Skeletal muscle tissue (tissue), 4 donors: ENCODE measurements around the gene SSR3. TPM values are rescaled to one million over a fixed set of nuclear protein-coding genes. Genes with fewer than 3 reads are reported as not detected.
A peak's percentile ranks its signal among the peaks of the same experiment; 100 is the strongest.

Source experiments
- H3K27ac ChIP-seq: one replicate; pipeline ENCODE4 v1.7.0; 2013; ENCODE audit warnings: mild to moderate bottlenecking, low read depth, low read length, inconsistent platforms
- H3K27me3 ChIP-seq, 3 donors: one replicate each; pipeline ENCODE4 v1.7.0; 2013; ENCODE audit warnings: low read length in 3 of 3; ENCODE audit not compliant: control insufficient read depth in 3 of 3, insufficient read depth in 3 of 3
- H3K36me3 ChIP-seq, 3 donors: one replicate each; pipeline ENCODE4 v1.7.0; 2013; ENCODE audit warnings: low read length in 3 of 3; ENCODE audit not compliant: control insufficient read depth in 3 of 3, insufficient read depth in 3 of 3
- H3K4me1 ChIP-seq, 3 donors: one replicate each; pipeline ENCODE4 v1.7.0; 2013; ENCODE audit warnings: low read length in 3 of 3, mild to moderate bottlenecking in 3 of 3; ENCODE audit not compliant: control insufficient read depth in 3 of 3, insufficient read depth in 3 of 3
- H3K4me3 ChIP-seq, 3 donors: one replicate each; pipeline ENCODE4 v1.7.0; 2013; ENCODE audit warnings: low read length in 3 of 3
- H3K9ac ChIP-seq, 3 donors: one replicate each; pipeline ENCODE4 v1.7.0; 2013; ENCODE audit warnings: low read length in 3 of 3, mild to moderate bottlenecking in 3 of 3, moderate library complexity in 2 of 3, low read depth in 1 of 3
- H3K9me3 ChIP-seq, 3 donors: one replicate each; pipeline ENCODE4 v1.7.0; 2013; ENCODE audit warnings: low read length in 3 of 3; ENCODE audit not compliant: control insufficient read depth in 3 of 3
- total RNA-seq: library from RNA; depleted of rRNA; stranded (reverse); fragments of >200 nt; gene quantifications from one replicate; pipeline ENCODE4 v1.2.3, GENCODE V29; 2014
- donor health status: Osteomylitis.

Gene SSR3
- total RNA-seq, 1 donor from 2014 or later: 71.5 TPM

DNA sequence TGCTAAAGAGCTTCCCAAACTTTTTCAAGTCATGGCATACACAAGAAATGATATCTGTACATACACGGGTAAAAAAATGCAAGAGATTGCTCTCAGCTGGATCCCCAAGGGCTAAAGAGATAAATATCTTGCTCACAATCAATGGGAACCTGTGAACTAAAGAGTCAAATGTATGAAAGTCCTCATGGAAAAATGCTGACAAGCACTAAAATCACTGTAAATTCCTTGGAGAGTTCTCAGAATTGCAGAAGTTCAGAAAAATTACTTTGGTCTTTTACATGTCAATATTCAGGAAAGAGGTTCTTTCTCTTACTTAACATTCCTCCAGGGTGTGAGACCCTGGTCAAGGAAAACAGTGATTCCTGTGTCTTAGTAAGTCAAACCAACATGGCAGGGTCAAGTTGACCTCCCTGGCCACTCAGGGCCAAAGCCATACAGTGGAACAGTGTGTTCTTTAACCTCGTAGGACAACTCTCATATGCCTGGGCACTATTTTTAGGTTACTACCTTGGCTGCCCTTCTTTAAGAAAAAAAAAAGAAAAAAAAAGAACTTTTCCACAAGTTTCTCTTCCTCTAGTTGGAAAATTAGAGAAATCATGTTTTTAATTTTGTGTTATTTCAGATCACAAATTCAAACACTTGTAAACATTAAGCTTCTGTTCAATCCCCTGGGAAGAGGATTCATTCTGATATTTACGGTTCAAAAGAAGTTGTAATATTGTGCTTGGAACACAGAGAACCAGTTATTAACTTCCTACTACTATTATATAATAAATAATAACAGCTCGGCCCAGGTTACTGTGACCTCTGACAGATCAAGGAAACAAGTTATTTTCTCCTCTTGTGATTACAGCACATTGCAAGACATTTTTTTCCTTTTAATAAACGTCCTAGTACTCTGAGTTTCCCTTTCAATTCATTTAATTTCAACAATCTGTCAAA is 12.5 kb downstream of the SSR3 start:
- H3K27me3 ChIP-seq: no peaks in the 10 kb centered on the region
- H3K27ac ChIP-seq: peak overlapping the region; percentile 5
- peaks cover 3 to 20% (median 5%) of the 10 kb centered on the region in 3 donors for H3K36me3 ChIP-seq
- H3K4me1 ChIP-seq: peaks cover 0 to 12% (median 5%) of the 10 kb centered on the region in 3 donors
- H3K9ac ChIP-seq: no peak overlapping the region
- H3K9me3 ChIP-seq: no peaks in the 10 kb centered on the region
- H3K4me3 ChIP-seq: no peak overlapping the region

DNA sequence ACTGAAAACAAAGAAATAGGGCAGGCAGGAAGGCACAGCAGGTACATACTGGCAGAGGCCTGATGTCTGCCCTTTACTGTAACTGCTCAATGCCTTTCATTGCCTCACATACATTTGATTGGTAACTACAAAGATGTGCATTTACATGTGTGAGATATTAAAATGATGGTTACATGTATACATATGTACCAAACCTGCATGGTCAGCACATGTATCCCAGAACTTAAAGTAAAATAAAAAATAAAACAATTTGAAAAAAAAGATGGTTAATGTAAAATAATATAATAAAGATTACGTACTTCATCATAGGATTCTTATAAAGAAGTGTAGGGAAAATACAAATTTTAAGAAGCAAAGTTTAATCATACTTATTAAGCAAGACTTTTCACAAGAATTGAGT is 15.1 kb downstream of the SSR3 start:
- peaks cover 8 to 20% (median 11%) of the 10 kb centered on the region in 3 donors for H3K4me1 ChIP-seq
- no peaks in the 10 kb centered on the region for H3K27me3 ChIP-seq
- H3K27ac ChIP-seq: no peak overlapping the region
- peaks cover 3 to 19% (median 5%) of the 10 kb centered on the region in 3 donors for H3K36me3 ChIP-seq
- H3K9me3 ChIP-seq: no peaks in the 10 kb centered on the region
- no peak overlapping the region for H3K9ac ChIP-seq
- H3K4me3 ChIP-seq: no peak overlapping the region

DNA sequence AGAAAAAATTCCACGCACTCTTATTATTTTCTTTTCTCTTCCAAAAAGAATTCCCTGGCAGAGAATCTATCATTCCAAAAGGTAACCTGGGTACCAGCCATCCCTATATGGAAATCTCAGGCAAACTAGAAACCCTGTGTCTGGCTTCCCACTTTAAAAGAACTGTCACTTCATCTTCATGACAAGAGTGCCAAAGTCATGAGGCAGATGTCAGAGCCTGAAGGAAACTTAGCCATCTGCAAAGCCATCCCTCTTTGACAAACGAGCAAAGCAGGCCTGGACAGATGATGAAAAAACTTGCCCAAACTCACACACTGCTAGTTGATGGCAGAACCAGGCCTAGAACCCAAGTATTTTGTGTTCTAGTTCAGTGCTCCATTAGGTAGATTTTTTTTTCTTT is 15.9 kb downstream of the SSR3 start:
- Histone ChIP-seq H3K9ac (no peak overlapping the region), H3K27me3 (no peaks in the 10 kb centered on the region), H3K9me3 (no peaks in the 10 kb centered on the region), H3K36me3 (peaks cover 3 to 16% (median 5%) of the 10 kb centered on the region in 3 donors), H3K4me1 (peaks cover 8 to 22% (median 11%) of the 10 kb centered on the region in 3 donors), H3K4me3 (no peak overlapping the region), H3K27ac (no peak overlapping the region)

GRCh38 chr3:156536524-156537316 is 18.2 kb downstream of the SSR3 start:
- Histone ChIP-seq H3K36me3 (peaks cover 3 to 12% (median 5%) of the 10 kb centered on the region in 3 donors), H3K9me3 (no peaks in the 10 kb centered on the region)

GRCh38 chr3:156535798-156536197 is 19.1 kb downstream of the SSR3 start:
- peak overlapping the region; percentile 34 for H3K27ac ChIP-seq
- H3K27me3 ChIP-seq: no peaks in the 10 kb centered on the region
- no peak overlapping the region for H3K9ac ChIP-seq
- no peaks in the 10 kb centered on the region for H3K9me3 ChIP-seq
- peaks cover 10 to 11% (median 11%) of the 10 kb centered on the region in 3 donors for H3K4me1 ChIP-seq
- H3K36me3 ChIP-seq: peaks cover 3 to 6% (median 5%) of the 10 kb centered on the region in 3 donors
- no peak overlapping the region for H3K4me3 ChIP-seq

More at GRCh38 chr3:156536524-156537316, 18.2 kb downstream of the SSR3 start:
- Histone ChIP-seq H3K9ac (no peak overlapping the region), H3K4me1 (peaks cover 10 to 11% (median 11%) of the 10 kb centered on the region in 3 donors), H3K27ac (no peak overlapping the region), H3K4me3 (no peak overlapping the region), H3K27me3 (no peaks in the 10 kb centered on the region)

DNA sequence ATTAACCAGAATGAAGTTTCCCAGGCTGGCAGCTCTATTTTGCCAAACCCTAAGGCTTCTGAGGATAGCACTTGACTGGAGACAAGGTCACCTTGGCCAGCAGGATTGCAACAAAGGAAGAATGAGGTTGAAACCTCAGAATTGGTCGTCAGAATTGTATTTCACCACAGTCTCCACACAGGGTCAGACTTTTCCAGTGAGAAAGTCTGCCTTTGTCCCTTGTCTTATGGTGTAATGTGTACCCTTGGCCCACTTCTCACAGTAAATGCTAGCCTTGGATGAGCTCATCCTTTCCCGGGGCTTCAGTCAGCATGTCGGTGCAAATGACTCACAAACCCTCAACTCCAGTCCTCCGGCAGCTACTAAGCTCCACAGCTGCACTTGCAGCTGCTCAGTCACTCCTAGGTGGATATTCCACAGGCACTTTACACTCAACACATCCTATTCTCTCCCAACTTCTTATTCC is 19.7 kb downstream of the SSR3 start:
- Histone ChIP-seq H3K9me3 (no peaks in the 10 kb centered on the region), H3K27me3 (no peaks in the 10 kb centered on the region), H3K4me1 (peaks cover 10 to 11% (median 11%) of the 10 kb centered on the region in 3 donors), H3K9ac (no peak overlapping the region), H3K4me3 (no peak overlapping the region), H3K36me3 (peaks cover 3 to 5% (median 5%) of the 10 kb centered on the region in 3 donors), H3K27ac (peak overlapping the region; percentile 34)

DNA sequence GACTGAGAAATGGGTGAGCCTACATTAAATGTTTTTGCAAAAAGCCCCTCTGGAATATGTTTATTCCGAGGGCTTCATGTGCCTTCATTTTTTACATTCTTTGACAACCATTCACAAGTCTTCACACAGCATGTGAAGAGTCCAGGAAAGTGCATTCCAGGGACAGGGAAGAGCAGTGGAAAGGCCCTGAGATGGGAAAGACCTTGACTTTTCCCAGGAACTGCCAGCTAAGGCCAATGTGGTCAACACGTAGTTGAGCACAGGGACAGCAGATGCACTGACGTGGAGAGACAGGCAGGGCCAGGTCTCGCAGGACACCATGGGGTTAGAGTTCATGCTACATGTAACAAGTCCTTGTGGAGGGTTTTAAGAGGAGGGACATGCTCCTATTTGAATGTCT is 21.7 kb downstream of the SSR3 start:
- Histone ChIP-seq H3K4me3 (no peak overlapping the region), H3K27ac (no peak overlapping the region), H3K27me3 (no peaks in the 10 kb centered on the region), H3K9ac (no peak overlapping the region), H3K4me1 (peaks cover 10 to 11% (median 11%) of the 10 kb centered on the region in 3 donors), H3K36me3 (no peaks in the 10 kb centered on the region), H3K9me3 (no peaks in the 10 kb centered on the region)

GRCh38 chr3:156532730-156533129 is 22.2 kb downstream of the SSR3 start:
- peaks cover 10 to 11% (median 11%) of the 10 kb centered on the region in 3 donors for H3K4me1 ChIP-seq

GRCh38 chr3:156530980-156531379 is 23.9 kb downstream of the SSR3 start:
- Histone ChIP-seq H3K36me3 (no peaks in the 10 kb centered on the region), H3K4me3 (no peak overlapping the region), H3K9me3 (no peaks in the 10 kb centered on the region), H3K9ac (no peak overlapping the region), H3K27ac (no peak overlapping the region), H3K27me3 (no peaks in the 10 kb centered on the region), H3K4me1 (peaks cover 10 to 11% (median 11%) of the 10 kb centered on the region in 3 donors)

More at GRCh38 chr3:156532730-156533129, 22.2 kb downstream of the SSR3 start:
- H3K4me3 ChIP-seq: no peak overlapping the region
- H3K36me3 ChIP-seq: no peaks in the 10 kb centered on the region
- H3K27me3 ChIP-seq: no peaks in the 10 kb centered on the region
- H3K9me3 ChIP-seq: no peaks in the 10 kb centered on the region
- H3K9ac ChIP-seq: no peak overlapping the region
- no peak overlapping the region for H3K27ac ChIP-seq
